Chondrocyte (in vitro differentiated cells): ENCODE results near the gene C14orf180. TPM values are rescaled to one million over a fixed set of nuclear protein-coding genes. Genes with fewer than 3 reads are reported as not detected.

ENCODE experiments used
- DNase-seq: peaks from one replicate; pipeline ENCODE4 v3.0.0; 2021; ENCODE audit warnings: mixed read lengths, low spot score
- H3K27ac Mint-ChIP-seq: one replicate; pipeline ENCODE4 v1.8.0; 2021; ENCODE audit warnings: mild to moderate bottlenecking, moderate library complexity, mixed read lengths; ENCODE audit not compliant: unreplicated experiment
- H3K27me3 Mint-ChIP-seq: 2 replicates; pipeline ENCODE4 v1.8.0; 2021; ENCODE audit warnings: low read depth, mixed read lengths
- H3K36me3 Mint-ChIP-seq: 2 replicates; pipeline ENCODE4 v1.8.0; 2021; ENCODE audit warnings: low read depth, mixed read lengths
- H3K4me1 Mint-ChIP-seq: 2 replicates; pipeline ENCODE4 v1.8.0; 2021; ENCODE audit warnings: low read depth, mild to moderate bottlenecking, mixed read lengths
- H3K4me3 Mint-ChIP-seq: one replicate; pipeline ENCODE4 v1.8.0; 2021; ENCODE audit warnings: mild to moderate bottlenecking, moderate library complexity, mixed read lengths; ENCODE audit not compliant: unreplicated experiment
- H3K9me3 Mint-ChIP-seq: 2 replicates; pipeline ENCODE4 v1.8.0; 2021; ENCODE audit warnings: low read depth, mixed read lengths
- total RNA-seq: library from RNA; stranded (reverse); gene quantifications from 3 replicates; pipeline ENCODE4 v1.2.1, GENCODE V29; 2021
- TF ChIP-seq, protein P1 (sequence below): fragments of 200-600 bp; sonication (generic); IDR thresholded peaks from 2 replicates; pipeline ENCODE4 v1.5.0; 2021; ENCODE audit warnings: antibody characterized with exemption, mild to moderate bottlenecking, moderate library complexity

C14orf180 gene
- total RNA-seq, 1 donor from 2014 or later, result not detected

DNA sequence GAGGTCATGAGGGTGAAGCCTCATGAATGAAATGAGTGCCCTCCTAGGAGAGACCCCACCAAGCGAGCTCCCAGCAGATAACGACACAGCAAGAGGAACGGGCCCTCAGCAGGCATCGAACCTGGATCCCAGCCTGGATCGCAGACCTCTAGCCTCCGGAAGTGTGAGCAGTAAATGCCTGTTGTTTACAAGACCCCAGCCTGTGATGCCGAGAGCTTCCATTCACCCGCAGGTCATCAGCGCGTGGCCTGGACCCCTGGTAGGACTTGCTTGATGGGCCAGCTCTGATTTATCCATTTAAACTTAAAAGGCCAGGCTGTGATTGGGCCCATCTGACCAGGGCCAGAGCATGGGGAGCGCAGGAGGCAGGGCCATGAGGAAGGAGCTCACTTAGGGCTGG lies 18.0 kb downstream of the C14orf180 start:
- H3K4me1 Mint-ChIP-seq, result peaks cover 3% of the 10 kb centered on the region
- no peak overlapping the region for H3K4me3 Mint-ChIP-seq
- H3K36me3 Mint-ChIP-seq, result no peaks in the 10 kb centered on the region
- no peaks in the 10 kb centered on the region for H3K9me3 Mint-ChIP-seq
- TF ChIP-seq, protein P1, sequence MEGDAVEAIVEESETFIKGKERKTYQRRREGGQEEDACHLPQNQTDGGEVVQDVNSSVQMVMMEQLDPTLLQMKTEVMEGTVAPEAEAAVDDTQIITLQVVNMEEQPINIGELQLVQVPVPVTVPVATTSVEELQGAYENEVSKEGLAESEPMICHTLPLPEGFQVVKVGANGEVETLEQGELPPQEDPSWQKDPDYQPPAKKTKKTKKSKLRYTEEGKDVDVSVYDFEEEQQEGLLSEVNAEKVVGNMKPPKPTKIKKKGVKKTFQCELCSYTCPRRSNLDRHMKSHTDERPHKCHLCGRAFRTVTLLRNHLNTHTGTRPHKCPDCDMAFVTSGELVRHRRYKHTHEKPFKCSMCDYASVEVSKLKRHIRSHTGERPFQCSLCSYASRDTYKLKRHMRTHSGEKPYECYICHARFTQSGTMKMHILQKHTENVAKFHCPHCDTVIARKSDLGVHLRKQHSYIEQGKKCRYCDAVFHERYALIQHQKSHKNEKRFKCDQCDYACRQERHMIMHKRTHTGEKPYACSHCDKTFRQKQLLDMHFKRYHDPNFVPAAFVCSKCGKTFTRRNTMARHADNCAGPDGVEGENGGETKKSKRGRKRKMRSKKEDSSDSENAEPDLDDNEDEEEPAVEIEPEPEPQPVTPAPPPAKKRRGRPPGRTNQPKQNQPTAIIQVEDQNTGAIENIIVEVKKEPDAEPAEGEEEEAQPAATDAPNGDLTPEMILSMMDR, result no peak
- no peak overlapping the region for H3K27ac Mint-ChIP-seq
- peaks cover 30% of the 10 kb centered on the region for H3K27me3 Mint-ChIP-seq
- peak; percentile 55 for DNase-seq

DNA sequence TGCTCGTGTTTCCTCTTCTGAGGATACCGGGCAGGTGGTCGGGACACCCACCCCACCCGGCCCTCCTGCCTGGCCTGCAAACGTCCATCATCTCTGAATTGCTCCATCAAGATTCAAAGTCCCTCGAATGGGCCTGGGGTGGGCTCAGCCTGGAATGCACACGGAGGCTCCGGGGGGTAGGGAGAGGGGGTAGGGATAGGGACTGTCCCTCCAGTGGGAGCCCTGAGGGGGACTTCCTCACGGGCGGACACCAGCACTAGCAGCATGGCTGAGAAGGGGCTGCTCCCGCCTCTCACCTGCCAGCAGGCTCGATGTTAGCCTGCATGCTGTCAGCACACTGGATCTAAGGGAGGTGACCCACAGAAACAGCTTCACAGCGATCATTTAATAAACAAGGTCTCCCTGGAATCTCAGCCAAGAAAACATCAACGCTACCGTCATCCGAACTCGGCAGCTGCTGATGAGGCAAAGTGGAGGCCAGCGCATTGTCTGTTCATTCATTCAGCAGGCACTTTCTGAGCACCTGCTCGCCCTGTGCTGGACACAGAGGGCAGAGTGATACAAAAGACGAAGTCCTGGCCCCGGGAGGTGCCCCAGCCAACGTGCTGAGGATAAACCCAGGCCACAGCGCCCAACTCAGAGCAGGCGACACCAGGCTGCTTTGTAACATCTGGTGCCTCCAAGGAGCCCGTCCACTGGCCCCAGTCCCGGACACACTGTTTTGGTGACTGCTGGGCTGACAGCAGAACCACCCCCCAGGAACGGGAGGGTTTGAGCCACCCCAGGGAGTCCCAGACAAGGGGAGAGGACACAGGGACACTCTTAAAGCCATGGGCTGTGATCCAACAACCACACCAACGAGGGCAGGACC lies 18.7 kb downstream of the C14orf180 start:
- Mint-ChIP-seq H3K4me1 (peaks cover 3% of the 10 kb centered on the region), H3K9me3 (no peaks in the 10 kb centered on the region), H3K36me3 (no peaks in the 10 kb centered on the region), H3K27ac (no peak overlapping the region), H3K27me3 (peaks cover 35% of the 10 kb centered on the region), H3K4me3 (no peak overlapping the region)
- peak; percentile 78 for DNase-seq
- TF ChIP-seq, protein P1, result no peak

DNA sequence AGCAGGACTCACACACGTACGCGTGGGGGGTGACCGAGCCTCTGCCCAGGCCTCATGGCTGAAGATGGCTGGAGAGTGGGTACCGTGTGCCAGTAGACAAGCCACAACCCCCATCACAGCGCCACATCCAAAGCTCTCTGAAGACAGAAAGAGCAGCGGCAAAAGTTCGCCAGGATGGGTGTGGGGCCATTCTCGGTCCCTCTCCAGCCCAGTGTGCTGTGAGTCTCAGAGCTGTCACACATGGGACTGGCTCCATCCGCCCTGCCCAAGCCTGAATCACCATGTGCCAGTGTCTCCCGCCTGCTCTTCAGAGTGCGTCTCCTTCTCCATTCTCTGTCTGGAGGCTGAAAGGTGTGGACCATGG lies 19.3 kb downstream of the C14orf180 start:
- Mint-ChIP-seq H3K27ac (no peak overlapping the region), H3K9me3 (no peaks in the 10 kb centered on the region), H3K4me3 (no peak overlapping the region), H3K27me3 (peaks cover 36% of the 10 kb centered on the region), H3K36me3 (no peaks in the 10 kb centered on the region), H3K4me1 (peaks cover 3% of the 10 kb centered on the region)
- TF ChIP-seq, protein P1, result no peak
- DNase-seq, result no peak

DNA sequence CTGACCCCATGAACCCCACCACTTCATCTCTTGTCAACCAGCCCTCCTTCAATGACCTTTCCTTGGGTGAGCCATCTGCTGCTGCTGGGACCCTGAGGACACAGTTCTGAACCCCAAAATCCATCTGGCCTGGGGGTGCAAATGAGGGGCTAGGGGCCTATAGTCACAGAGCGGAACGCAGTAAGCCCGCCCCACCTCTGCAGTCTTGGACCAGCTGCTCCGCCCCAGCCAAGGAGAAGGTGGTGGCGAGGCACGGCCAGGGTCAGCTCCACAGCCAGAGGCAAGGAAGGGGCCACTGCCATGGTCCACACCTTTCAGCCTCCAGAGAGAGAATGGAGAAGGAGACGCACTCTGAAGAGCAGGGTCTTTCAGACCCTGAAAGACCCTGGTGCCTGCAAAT lies 19.9 kb downstream of the C14orf180 start:
- Mint-ChIP-seq H3K27ac (no peak overlapping the region), H3K4me3 (no peak overlapping the region), H3K4me1 (peaks cover 8% of the 10 kb centered on the region), H3K9me3 (no peaks in the 10 kb centered on the region), H3K36me3 (no peaks in the 10 kb centered on the region), H3K27me3 (peaks cover 38% of the 10 kb centered on the region)
- TF ChIP-seq, protein P1, result no peak
- DNase-seq, result peak; percentile 83

DNA sequence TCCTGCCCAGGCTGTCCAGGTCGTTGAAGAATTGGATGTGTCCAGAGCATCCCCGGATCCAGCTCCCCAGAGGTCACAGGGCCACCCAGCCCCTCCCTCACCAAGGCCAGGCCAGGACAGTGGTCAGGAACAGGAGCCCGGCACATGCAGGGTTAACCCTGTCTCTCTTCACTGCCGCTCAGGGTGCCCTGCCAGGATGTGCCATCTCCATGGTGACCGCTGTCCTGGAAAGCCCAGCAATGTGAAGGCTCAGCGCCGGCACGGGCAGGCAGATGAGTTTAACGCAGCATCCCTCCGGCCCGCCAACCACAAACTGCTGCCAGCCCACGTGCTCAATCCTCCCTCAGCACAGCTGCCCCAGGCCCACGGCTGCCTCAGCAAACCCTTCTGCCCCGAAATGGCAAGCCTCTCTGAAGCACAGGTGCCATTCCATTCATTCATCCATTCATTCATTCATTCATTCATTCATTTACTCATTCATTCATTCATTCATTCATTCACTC lies 20.6 kb downstream of the C14orf180 start:
- Mint-ChIP-seq H3K36me3 (no peaks in the 10 kb centered on the region), H3K27me3 (peaks cover 39% of the 10 kb centered on the region), H3K4me1 (peaks cover 8% of the 10 kb centered on the region), H3K4me3 (no peak overlapping the region), H3K9me3 (no peaks in the 10 kb centered on the region), H3K27ac (no peak overlapping the region)
- TF ChIP-seq, protein P1, result no peak
- DNase-seq, result peak; percentile 79
